Pancreas (tissue), 10 donors: ENCODE measurements around the gene SV2C. TPM values are rescaled to one million over a fixed set of nuclear protein-coding genes. Genes with fewer than 3 reads are reported as not detected.

ENCODE experiments used
- ATAC-seq, 4 donors: fragments of 200-7000 bp; cut with Tn5 transposase; one replicate each; pipeline versions ENCODE4 v1.8.0 to v1.9.1; 2020; ENCODE audit warnings: mild to moderate bottlenecking in 4 of 4, moderate library complexity in 4 of 4
- DNase-seq, 6 donors: peaks; one replicate each; pipeline ENCODE4 v3.0.0-alpha.2; 2020
- FAIRE-seq: peaks from 2 replicates; lab custom pipeline; 2012; peaks lifted over from hg19 to GRCh38; lab: Jason Lieb, UNC
- H3K27ac ChIP-seq, 4 donors: fragments of 200-600 bp; sonication (generic); 1 replicate in 3 of 4; 2 replicates in 1 of 4; pipeline versions ENCODE4 v1.5.0 to v1.8.0; 2020
- H3K27me3 ChIP-seq, 4 donors: fragments of 200-600 bp; one replicate each; pipeline ENCODE4 v1.8.0; 2021
- H3K36me3 ChIP-seq, 3 donors: fragments of 200-600 bp; sonication (generic) in 1 of 3; one replicate each; pipeline versions ENCODE4 v1.5.0 to v1.8.0; 2020 to 2021
- H3K4me1 ChIP-seq, 3 donors: fragments of 200-600 bp; one replicate each; pipeline ENCODE4 v1.8.0; 2021
- H3K4me3 ChIP-seq, 4 donors: fragments of 200-600 bp; sonication (generic) in 2 of 4; one replicate each; pipeline versions ENCODE4 v1.5.0 to v1.8.0; 2020 to 2021
- H3K9me3 ChIP-seq, 4 donors: fragments of 200-600 bp; one replicate each; pipeline ENCODE4 v1.8.0; 2021
- CTCF ChIP-seq, 4 donors: fragments of 200-600 bp; sonication (generic) in 3 of 4; IDR thresholded peaks; one replicate each; pipeline versions ENCODE4 v1.5.0 to v1.8.0; 2021; ENCODE audit warnings: antibody characterized with exemption in 4 of 4
- WGBS, 2 donors: extraction: QIAGEN DNeasy Blood & Tissue Kit; methylation state at CpG; one replicate each; pipeline ENCODE4 v1.1.7; 2013; 5-methylcytosine and 5-hydroxymethylcytosine counted together
- intact Hi-C, 3 donors: fragments of 100-400 bp; cut with DNase I; formaldehyde crosslinking; loops; one replicate each; pipeline versions ENCODE4 v1.11.1 to v1.14.2; 2022
- polyA plus RNA-seq, 2 donors: library from polyadenylated mRNA; stranded (reverse); fragments of 200-250 nt; gene quantifications; one replicate each; pipeline ENCODE4 v1.2.3, GENCODE V29; 2013
- total RNA-seq, 6 donors: library from RNA; stranded (reverse); fragmentation: NEBNext Ultra II Directional in 4 of 6; extraction: Animal tissue kit (Norgen Biotek cat#: 25700) in 4 of 6; gene quantifications; one replicate each; pipeline versions ENCODE4 v1.2.1 to v1.2.4, GENCODE V29; 2021 to 2023
- donor health status: healthy with polysubstance abuse.
- donor health status: DM: no; HTN: no; CAD: no; lungs with moderate emphysema.
- donor health status: DM: no; HTN: no; CAD: no.
- donor health status: control.
- donor health status: control.
- donor health status: Bipolar disorder and iron deficiency.
- donor health status: DM: yes; HTN: yes; CAD: no.
- donor health status: DM: no; HTN: no; CAD: no.
- donor health status: DM: no; HTN: no; CAD: no.
- donor health status: DM: yes; HTN: yes; CAD: no.

Gene SV2C
- total and polyA plus RNA-seq, 8 donors: 0.05 to 0.18 (median 0.08) TPM; not detected in 1

GRCh38 chr5:76046741-76047140 is 36.4 kb upstream of the SV2C start:
- Histone ChIP-seq H3K27ac (no peak overlapping the region), H3K9me3 (no peaks in the 10 kb centered on the region), H3K4me3 (no peak overlapping the region), H3K27me3 (peaks cover 0 to 3% (median 0%) of the 10 kb centered on the region in 4 donors), H3K4me1 (no peaks in the 10 kb centered on the region), H3K36me3 (no peaks in the 10 kb centered on the region)
- intact Hi-C loops: no loop called here
- ATAC-seq (no peak), DNase-seq (no peak), FAIRE-seq (no peak)
- 53 to 69% methylated on average over 3 of the region's 3 CpGs for WGBS, 2 donors
- TF ChIP-seq CTCF (IDR thresholded peaks at IDR 0.05): no peak

- ATAC-seq (no peak), FAIRE-seq (no peak), DNase-seq (no peak)
- no peak overlapping the region for H3K27ac ChIP-seq
- H3K27me3 ChIP-seq: peaks cover 0 to 3% (median 0%) of the 10 kb centered on the region in 4 donors
- H3K4me1 ChIP-seq: no peaks in the 10 kb centered on the region
- 33 to 49% methylated on average over 1 of the region's 1 CpG for WGBS, 2 donors
- no peaks in the 10 kb centered on the region for H3K9me3 ChIP-seq
- TF ChIP-seq CTCF (IDR thresholded peaks at IDR 0.05): no peak
- intact Hi-C loops: no loop called here
- no peak overlapping the region for H3K4me3 ChIP-seq
- H3K36me3 ChIP-seq: no peaks in the 10 kb centered on the region
Observed at GRCh38 chr5:76050134-76050533, 33.0 kb upstream of the SV2C start.

GRCh38 chr5:76062502-76063041 is 20.6 kb upstream of the SV2C start:
- Histone ChIP-seq H3K27me3 (no peaks in the 10 kb centered on the region), H3K4me3 (no peak overlapping the region), H3K9me3 (no peaks in the 10 kb centered on the region), H3K4me1 (no peaks in the 10 kb centered on the region), H3K36me3 (no peaks in the 10 kb centered on the region), H3K27ac (no peak overlapping the region)
- 41 to 48% methylated on average over 4 of the region's 4 CpGs for WGBS, 2 donors
- no peak for ATAC-seq
- no peak for DNase-seq
- no peak for TF ChIP-seq CTCF (IDR thresholded peaks at IDR 0.05)
- no peak for FAIRE-seq
- intact Hi-C loops: no loop called here

- TF ChIP-seq CTCF (IDR thresholded peaks at IDR 0.05): no peak
- 49% methylated on average over 5 of the region's 5 CpGs for WGBS, 2 donors
- H3K27ac ChIP-seq: no peak overlapping the region
- no peaks in the 10 kb centered on the region for H3K36me3 ChIP-seq
- H3K4me3 ChIP-seq: no peak overlapping the region
- DNase-seq (no peak), ATAC-seq (no peak), FAIRE-seq (peak; percentile 13)
- no peaks in the 10 kb centered on the region for H3K4me1 ChIP-seq
- H3K9me3 ChIP-seq: no peaks in the 10 kb centered on the region
- intact Hi-C loops: no loop called here
- H3K27me3 ChIP-seq: no peaks in the 10 kb centered on the region
Observed at GRCh38 chr5:76065258-76065657, 17.9 kb upstream of the SV2C start.

GRCh38 chr5:76069061-76069735 is 14.0 kb upstream of the SV2C start:
- Histone ChIP-seq H3K27me3 (no peaks in the 10 kb centered on the region), H3K4me3 (no peak overlapping the region), H3K4me1 (no peaks in the 10 kb centered on the region), H3K9me3 (no peaks in the 10 kb centered on the region), H3K27ac (no peak overlapping the region), H3K36me3 (no peaks in the 10 kb centered on the region)
- TF ChIP-seq CTCF (IDR thresholded peaks at IDR 0.05): no peak
- no peak for DNase-seq
- intact Hi-C loops: no loop called here
- FAIRE-seq: no peak
- no peak for ATAC-seq
- 72 to 73% methylated on average over 4 of the region's 4 CpGs for WGBS, 2 donors
